Trophoblast cell (in vitro differentiated cells and primary cell): ENCODE measurements around the gene CACNA2D3.

Experiments used
- DNase-seq, 2 donors: peaks; one replicate each; pipeline ENCODE4 v3.0.0-alpha.2; 2016
- H2AFZ ChIP-seq: 2 replicates; pipeline ENCODE4 v1.6.1; 2013; ENCODE audit warnings: low read length, moderate library complexity, mild to moderate bottlenecking; ENCODE audit not compliant: insufficient read depth, poor library complexity
- H2AK5ac ChIP-seq: 2 replicates; pipeline ENCODE4 v1.6.1; 2013; ENCODE audit warnings: mild to moderate bottlenecking, low read length
- H2BK120ac ChIP-seq: 2 replicates; pipeline ENCODE4 v1.6.1; 2013; ENCODE audit warnings: low read length, mild to moderate bottlenecking, moderate library complexity; ENCODE audit not compliant: insufficient read depth, poor library complexity
- H2BK12ac ChIP-seq: 2 replicates; pipeline ENCODE4 v1.6.1; 2013; ENCODE audit warnings: mild to moderate bottlenecking, low read length, moderate library complexity
- H2BK5ac ChIP-seq: 2 replicates; pipeline ENCODE4 v1.6.1; 2013; ENCODE audit warnings: low read length, low read depth, moderate library complexity, mild to moderate bottlenecking; ENCODE audit not compliant: poor library complexity
- H3K14ac ChIP-seq: 2 replicates; pipeline ENCODE4 v1.6.1; 2013; ENCODE audit warnings: mild to moderate bottlenecking, low read length
- H3K18ac ChIP-seq: 2 replicates; pipeline ENCODE4 v1.6.1; 2013; ENCODE audit warnings: mild to moderate bottlenecking, low read length
- H3K23ac ChIP-seq: 2 replicates; pipeline ENCODE4 v1.6.1; 2013; ENCODE audit warnings: low read length
- H3K27ac ChIP-seq: 2 replicates; pipeline ENCODE4 v1.5.1; 2013; ENCODE audit warnings: low read depth, mild to moderate bottlenecking, inconsistent platforms, low read length, moderate library complexity
- H3K27me3 ChIP-seq: 2 replicates; pipeline ENCODE4 v1.6.1; 2013; ENCODE audit warnings: inconsistent platforms, mild to moderate bottlenecking, low read length, moderate library complexity; ENCODE audit not compliant: insufficient read depth
- H3K36me3 ChIP-seq, 2 experiments: 1 replicate in 1 of 2; 2 replicates in 1 of 2; pipeline ENCODE4 v1.6.1; 2013; ENCODE audit warnings: low read length in 2 of 2, mild to moderate bottlenecking in 2 of 2, moderate library complexity in 1 of 2; ENCODE audit not compliant: insufficient read depth in 2 of 2, control insufficient read depth in 1 of 2
- H3K4ac ChIP-seq: 2 replicates; pipeline ENCODE4 v1.6.1; 2013; ENCODE audit warnings: low read depth, mild to moderate bottlenecking, low read length, moderate library complexity
- H3K4me1 ChIP-seq, 2 experiments: 1 replicate in 1 of 2; 2 replicates in 1 of 2; pipeline ENCODE4 v1.6.1; 2013; ENCODE audit warnings: low read length in 2 of 2, mild to moderate bottlenecking in 2 of 2, moderate library complexity in 1 of 2; ENCODE audit not compliant: insufficient read depth in 2 of 2, control insufficient read depth in 1 of 2
- H3K4me2 ChIP-seq: 2 replicates; pipeline ENCODE4 v1.6.1; 2013; ENCODE audit warnings: inconsistent platforms, mild to moderate bottlenecking, low read length, moderate library complexity
- H3K4me3 ChIP-seq: 2 replicates; pipeline ENCODE4 v1.5.1; 2013; ENCODE audit warnings: mild to moderate bottlenecking, low read depth, low read length, inconsistent platforms
- H3K79me1 ChIP-seq: one replicate; pipeline ENCODE4 v1.6.1; 2013; ENCODE audit warnings: low read length
- H3K79me2 ChIP-seq: 2 replicates; pipeline ENCODE4 v1.6.1; 2013; ENCODE audit warnings: low read length, mild to moderate bottlenecking; ENCODE audit not compliant: control insufficient read depth, insufficient read depth, poor library complexity
- H3K9ac ChIP-seq: 2 replicates; pipeline ENCODE4 v1.6.1; 2013; ENCODE audit warnings: mild to moderate bottlenecking, low read length
- H3K9me3 ChIP-seq: 2 replicates; pipeline ENCODE4 v1.6.1; 2013; ENCODE audit warnings: low read depth, mild to moderate bottlenecking, control low read depth, inconsistent platforms, low read length; ENCODE audit not compliant: insufficient read depth
- H4K12ac ChIP-seq: 2 replicates; pipeline ENCODE4 v1.6.1; 2013; ENCODE audit warnings: low read depth, mild to moderate bottlenecking, low read length, moderate library complexity
- H4K8ac ChIP-seq: 2 replicates; pipeline ENCODE4 v1.6.1; 2013; ENCODE audit warnings: low read depth, mild to moderate bottlenecking, low read length, moderate library complexity
- H4K91ac ChIP-seq: one replicate; pipeline ENCODE4 v1.6.1; 2013; ENCODE audit warnings: low read depth, mild to moderate bottlenecking, low read length, moderate library complexity
- WGBS: extraction: QIAGEN DNeasy Blood & Tissue Kit; methylation state at CpG from one replicate; pipeline ENCODE4 v1.1.7; 2013; ENCODE audit warnings: missing lambda C conversion rate; ENCODE audit not compliant: insufficient read length, insufficient coverage; ENCODE audit errors: extremely low coverage; 5-methylcytosine and 5-hydroxymethylcytosine counted together

The CACNA2D3 gene

DNA sequence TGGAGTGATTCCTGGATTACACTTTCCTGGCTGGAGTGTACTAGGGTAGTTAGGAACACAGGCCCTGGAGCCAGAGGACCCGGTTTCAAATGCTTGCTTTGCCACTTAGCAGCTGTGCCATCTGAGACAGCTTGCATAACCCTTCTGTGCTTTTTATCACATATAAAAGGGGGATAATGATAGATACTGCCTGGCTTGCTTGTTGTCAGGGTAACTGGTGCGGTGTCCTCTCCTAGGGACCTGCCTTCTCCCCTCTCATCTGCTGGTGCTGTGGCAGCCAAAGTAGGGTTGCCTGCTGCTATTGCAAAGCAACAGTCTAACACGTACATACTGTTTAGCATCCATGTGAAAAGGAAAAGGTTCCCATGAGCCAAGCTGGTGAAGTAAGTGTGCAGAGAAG lies 667.7 kb downstream of the CACNA2D3 start:
- H2BK5ac ChIP-seq = no peak overlapping the region
- H2BK120ac ChIP-seq = no peak overlapping the region
- H3K4ac ChIP-seq = no peak overlapping the region
- H3K4me2 ChIP-seq = no peak overlapping the region
- H3K14ac ChIP-seq = no peak overlapping the region
- H3K9me3 ChIP-seq = no peaks in the 10 kb centered on the region
- H3K23ac ChIP-seq = no peak overlapping the region
- H3K79me2 ChIP-seq = no peaks in the 10 kb centered on the region
- H4K12ac ChIP-seq = no peak overlapping the region
- H2AK5ac ChIP-seq = no peak overlapping the region
- H3K27ac ChIP-seq = no peak overlapping the region
- H2AFZ ChIP-seq = no peak overlapping the region
- no peak for DNase-seq
- no peak overlapping the region for H4K91ac ChIP-seq
- no peak overlapping the region for H4K8ac ChIP-seq
- no peak overlapping the region for H3K9ac ChIP-seq
- H3K4me3 ChIP-seq = no peak overlapping the region
- no peaks in the 10 kb centered on the region for H3K79me1 ChIP-seq
- H3K27me3 ChIP-seq = no peaks in the 10 kb centered on the region
- no CpG with 5 or more reads among the region's 3 CpGs for WGBS
- H3K18ac ChIP-seq = no peak overlapping the region
- H3K36me3 ChIP-seq = no peaks in the 10 kb centered on the region
- H3K4me1 ChIP-seq = no peaks in the 10 kb centered on the region
- H2BK12ac ChIP-seq = no peak overlapping the region

DNA sequence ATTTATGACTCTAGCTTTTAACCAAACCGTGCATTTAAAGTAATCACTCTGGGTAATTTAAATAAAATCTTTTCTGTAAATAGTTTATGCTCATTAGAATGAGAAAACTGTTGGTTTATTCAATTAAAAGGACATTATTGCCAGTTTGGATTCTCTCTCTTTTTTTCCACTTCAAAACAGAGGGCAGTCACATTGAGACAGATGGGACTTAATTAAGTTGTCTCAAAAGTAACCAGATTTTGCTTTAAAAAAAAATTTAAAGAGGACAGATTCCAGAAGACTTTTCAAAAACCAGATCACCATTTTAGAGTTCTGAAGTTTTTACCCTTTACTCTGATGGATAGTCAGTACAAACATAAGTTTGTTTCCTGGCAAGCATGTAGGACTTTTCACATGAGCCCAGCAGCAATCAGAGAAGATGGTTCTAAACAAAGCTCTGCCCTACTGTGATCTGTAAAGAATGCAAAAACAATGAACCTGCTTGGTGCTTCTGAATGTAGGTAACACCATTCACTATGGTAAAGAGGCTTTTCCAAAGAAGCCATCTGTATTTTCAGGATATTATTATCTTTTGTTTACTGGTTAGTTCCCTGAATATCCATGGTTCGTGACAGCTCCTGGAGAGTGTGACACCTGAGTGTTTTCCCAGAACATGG lies 669.3 kb downstream of the CACNA2D3 start:
- no peak overlapping the region for H2BK5ac ChIP-seq
- H3K23ac ChIP-seq = no peak overlapping the region
- no peaks in the 10 kb centered on the region for H3K36me3 ChIP-seq
- no peaks in the 10 kb centered on the region for H3K79me2 ChIP-seq
- no peak overlapping the region for H4K91ac ChIP-seq
- no CpG with 5 or more reads among the region's 2 CpGs for WGBS
- H3K9ac ChIP-seq = no peak overlapping the region
- no peaks in the 10 kb centered on the region for H3K4me1 ChIP-seq
- no peak for DNase-seq
- no peak overlapping the region for H4K8ac ChIP-seq
- no peak overlapping the region for H3K4me3 ChIP-seq
- no peak overlapping the region for H2BK120ac ChIP-seq
- H2AFZ ChIP-seq = no peak overlapping the region
- H3K14ac ChIP-seq = no peak overlapping the region
- no peak overlapping the region for H3K4me2 ChIP-seq
- H2BK12ac ChIP-seq = no peak overlapping the region
- H2AK5ac ChIP-seq = no peak overlapping the region
- no peaks in the 10 kb centered on the region for H3K27me3 ChIP-seq
- no peaks in the 10 kb centered on the region for H3K9me3 ChIP-seq
- H3K4ac ChIP-seq = no peak overlapping the region
- H4K12ac ChIP-seq = no peak overlapping the region
- H3K18ac ChIP-seq = no peak overlapping the region
- H3K27ac ChIP-seq = no peak overlapping the region
- no peaks in the 10 kb centered on the region for H3K79me1 ChIP-seq

DNA sequence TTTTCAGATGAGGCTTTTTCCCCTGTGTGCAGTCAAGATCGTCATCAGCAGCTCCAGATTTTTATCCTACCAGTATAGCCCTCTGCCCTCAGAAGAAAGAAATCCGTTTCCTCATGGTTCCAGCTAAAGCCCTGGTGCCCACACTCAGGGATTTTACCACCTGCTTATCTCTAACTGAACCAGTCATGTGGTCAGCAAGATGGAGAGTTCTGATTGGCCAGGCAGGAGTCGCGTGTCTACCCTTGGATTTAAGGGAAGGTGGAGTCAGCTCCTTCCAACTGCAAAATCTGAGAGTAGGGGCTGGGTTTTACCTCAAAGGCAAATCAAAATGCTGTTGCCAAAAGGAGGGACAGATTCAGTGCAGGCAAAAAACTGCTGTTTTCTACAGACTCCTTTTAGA lies 670.2 kb downstream of the CACNA2D3 start:
- no CpG with 5 or more reads among the region's 4 CpGs for WGBS
- Histone ChIP-seq H3K79me1 (no peaks in the 10 kb centered on the region), H3K27ac (no peak overlapping the region), H4K91ac (no peak overlapping the region), H3K9me3 (no peaks in the 10 kb centered on the region), H3K4me2 (no peak overlapping the region), H3K4me1 (no peaks in the 10 kb centered on the region), H2BK120ac (no peak overlapping the region), H3K36me3 (no peaks in the 10 kb centered on the region), H3K27me3 (no peaks in the 10 kb centered on the region), H3K18ac (no peak overlapping the region), H3K23ac (no peak overlapping the region), H2BK5ac (no peak overlapping the region), H3K9ac (no peak overlapping the region), H3K14ac (no peak overlapping the region), H3K79me2 (no peaks in the 10 kb centered on the region), H4K8ac (no peak overlapping the region), H3K4ac (no peak overlapping the region), H2BK12ac (no peak overlapping the region), H4K12ac (no peak overlapping the region), H2AFZ (no peak overlapping the region), H2AK5ac (no peak overlapping the region), H3K4me3 (no peak overlapping the region)
- DNase-seq = no peak

DNA sequence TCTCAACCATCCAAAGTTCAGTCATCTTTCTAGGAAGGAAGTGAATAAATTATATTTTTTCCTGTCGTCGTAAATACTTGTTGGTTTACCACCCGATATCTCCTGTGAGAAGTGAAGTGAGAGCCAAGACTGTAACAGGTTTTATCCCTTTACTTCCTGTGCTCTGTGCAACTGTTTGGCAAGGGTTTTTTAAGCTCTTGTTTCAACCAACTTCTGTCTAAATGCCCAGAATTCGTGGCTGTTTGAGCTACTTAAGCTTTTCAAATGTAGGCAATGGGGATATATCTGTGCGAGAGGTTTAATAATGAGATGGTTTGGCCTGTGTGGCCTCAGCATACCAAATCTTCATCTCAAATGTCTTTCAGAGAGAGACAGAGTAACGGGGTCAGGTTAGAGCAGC lies 670.8 kb downstream of the CACNA2D3 start:
- H3K79me1 ChIP-seq = no peaks in the 10 kb centered on the region
- no peak overlapping the region for H2BK5ac ChIP-seq
- no peaks in the 10 kb centered on the region for H3K36me3 ChIP-seq
- no peak overlapping the region for H2BK12ac ChIP-seq
- no peak overlapping the region for H2BK120ac ChIP-seq
- no peak overlapping the region for H3K23ac ChIP-seq
- no peak overlapping the region for H3K18ac ChIP-seq
- H2AK5ac ChIP-seq = no peak overlapping the region
- H3K14ac ChIP-seq = no peak overlapping the region
- no peak overlapping the region for H3K4ac ChIP-seq
- no peaks in the 10 kb centered on the region for H3K79me2 ChIP-seq
- no peak overlapping the region for H4K91ac ChIP-seq
- WGBS = no CpG with 5 or more reads among the region's 6 CpGs
- DNase-seq = no peak
- H3K4me1 ChIP-seq = no peaks in the 10 kb centered on the region
- no peak overlapping the region for H4K8ac ChIP-seq
- H3K4me3 ChIP-seq = no peak overlapping the region
- no peak overlapping the region for H3K4me2 ChIP-seq
- H3K27me3 ChIP-seq = no peaks in the 10 kb centered on the region
- no peaks in the 10 kb centered on the region for H3K9me3 ChIP-seq
- no peak overlapping the region for H4K12ac ChIP-seq
- H2AFZ ChIP-seq = no peak overlapping the region
- no peak overlapping the region for H3K9ac ChIP-seq
- no peak overlapping the region for H3K27ac ChIP-seq
